ENCODE measurements around the gene GALNT8. TPM values are rescaled to one million over a fixed set of nuclear protein-coding genes. Genes with fewer than 3 reads are reported as not detected.

Gene GALNT8
- polyA plus RNA-seq, 1 experiment: not detected

GRCh38 chr12:4796216-4796615 is 76.0 kb downstream of the GALNT8 start:
- CTCF ChIA-PET: no interaction called here
- no peak for TF ChIP-seq CTCF (IDR thresholded peaks at IDR 0.05; ENCODE audit: insufficient read depth, low read depth, low read length)
- Histone ChIP-seq H3K27me3 (ENCODE audit: control insufficient read depth, insufficient read depth, low read length) (no peaks in the 10 kb centered on the region), H3K4me3 (ENCODE audit: low read depth, low read length) (no peak overlapping the region), H3K36me3 (ENCODE audit: control insufficient read depth, insufficient read depth, low read length) (no peaks in the 10 kb centered on the region)
- no peak for DNase-seq (ENCODE audit: low read depth)
- POLR2A ChIA-PET: no interaction called here

GRCh38 chr12:4796694-4797482 is 76.7 kb downstream of the GALNT8 start:
- no peak overlapping the region for H3K4me3 ChIP-seq (ENCODE audit: low read depth, low read length)
- no peaks in the 10 kb centered on the region for H3K27me3 ChIP-seq (ENCODE audit: control insufficient read depth, insufficient read depth, low read length)
- POLR2A ChIA-PET: no interaction called here
- DNase-seq (ENCODE audit: low read depth): no peak
- CTCF ChIA-PET: no interaction called here
- no peaks in the 10 kb centered on the region for H3K36me3 ChIP-seq (ENCODE audit: control insufficient read depth, insufficient read depth, low read length)
- TF ChIP-seq CTCF (IDR thresholded peaks at IDR 0.05; ENCODE audit: insufficient read depth, low read depth, low read length): no peak

GRCh38 chr12:4800555-4800954 is 80.4 kb downstream of the GALNT8 start:
- Histone ChIP-seq H3K27me3 (ENCODE audit: control insufficient read depth, insufficient read depth, low read length) (no peaks in the 10 kb centered on the region), H3K4me3 (ENCODE audit: low read depth, low read length) (no peak overlapping the region), H3K36me3 (ENCODE audit: control insufficient read depth, insufficient read depth, low read length) (no peaks in the 10 kb centered on the region)
- CTCF ChIA-PET: interaction anchor here (0.9 kb wide), 1 partner anchor 23 kb away, joined by 3 read pairs; no protein-coding TSS in a partner anchor
- POLR2A ChIA-PET: no interaction called here
- no peak for DNase-seq (ENCODE audit: low read depth)
- TF ChIP-seq CTCF (IDR thresholded peaks at IDR 0.05; ENCODE audit: insufficient read depth, low read depth, low read length): no peak

GRCh38 chr12:4802841-4803240 is 82.6 kb downstream of the GALNT8 start:
- H3K27me3 ChIP-seq (ENCODE audit: control insufficient read depth, insufficient read depth, low read length): peaks cover 5% of the 10 kb centered on the region
- ChIA-PET CTCF (no interaction called here), POLR2A (no interaction called here)
- no peak overlapping the region for H3K4me3 ChIP-seq (ENCODE audit: low read depth, low read length)
- TF ChIP-seq CTCF (IDR thresholded peaks at IDR 0.05; ENCODE audit: insufficient read depth, low read depth, low read length): no peak
- no peaks in the 10 kb centered on the region for H3K36me3 ChIP-seq (ENCODE audit: control insufficient read depth, insufficient read depth, low read length)
- DNase-seq (ENCODE audit: low read depth): no peak

GRCh38 chr12:4806439-4807115 is 86.4 kb downstream of the GALNT8 start:
- peaks cover 16% of the 10 kb centered on the region for H3K27me3 ChIP-seq (ENCODE audit: control insufficient read depth, insufficient read depth, low read length)
- no peak for TF ChIP-seq CTCF (IDR thresholded peaks at IDR 0.05; ENCODE audit: insufficient read depth, low read depth, low read length)
- ChIA-PET POLR2A (no interaction called here), CTCF (no interaction called here)
- no peak for DNase-seq (ENCODE audit: low read depth)
- H3K4me3 ChIP-seq (ENCODE audit: low read depth, low read length): no peak overlapping the region
- H3K36me3 ChIP-seq (ENCODE audit: control insufficient read depth, insufficient read depth, low read length): no peaks in the 10 kb centered on the region

Measured in BJ (cell line).